NB4 (cell line): ENCODE data around the gene TPO.

Experiments used
- DNase-seq: peaks from one replicate; pipeline ENCODE4 v3.0.0; 2010; ENCODE audit warnings: low read depth
- H3K4me3 ChIP-seq: one replicate; pipeline ENCODE4 v1.5.1; 2011; ENCODE audit warnings: mild to moderate bottlenecking, low read depth, low read length, moderate library complexity
- CTCF ChIP-seq: IDR thresholded peaks from one replicate; pipeline ENCODE4 v1.5.1; 2012; ENCODE audit warnings: low read depth, low read length
- MYC ChIP-seq: IDR thresholded peaks from 2 replicates; pipeline ENCODE4 v1.6.1; 2011; ENCODE audit warnings: low read depth, low read length
- POLR2A ChIP-seq: IDR thresholded peaks from 2 replicates; pipeline ENCODE4 v1.6.1; 2011; ENCODE audit warnings: mild to moderate bottlenecking; ENCODE audit not compliant: insufficient read length; ENCODE audit errors: extremely low read depth
- TF ChIP-seq, protein P1 (sequence below): IDR thresholded peaks from 2 replicates; pipeline ENCODE4 v1.6.1; 2011; ENCODE audit warnings: low read depth, low read length

Gene TPO

DNA sequence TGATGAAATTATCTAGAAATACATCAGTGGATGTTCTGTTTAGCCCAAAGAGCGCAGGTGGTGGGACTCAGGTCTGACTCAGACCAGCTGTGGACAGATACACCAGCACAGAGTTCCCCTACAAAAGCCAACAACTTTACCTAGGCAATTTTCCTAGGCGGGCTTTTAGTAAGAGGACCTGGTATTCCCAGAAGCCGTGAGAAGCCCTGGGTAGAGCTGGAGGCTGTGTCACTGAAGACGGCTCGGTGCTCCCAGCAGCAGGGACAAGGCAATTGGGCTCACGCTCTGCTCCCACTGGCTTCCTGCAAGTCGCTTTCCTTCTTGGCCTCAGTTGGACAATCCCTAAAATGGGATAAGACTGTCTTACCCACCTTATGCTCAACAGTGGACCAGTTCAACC is 41.1 kb downstream of the TPO start:
- TF ChIP-seq, protein P1, sequence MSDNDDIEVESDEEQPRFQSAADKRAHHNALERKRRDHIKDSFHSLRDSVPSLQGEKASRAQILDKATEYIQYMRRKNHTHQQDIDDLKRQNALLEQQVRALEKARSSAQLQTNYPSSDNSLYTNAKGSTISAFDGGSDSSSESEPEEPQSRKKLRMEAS, result no peak
- TF ChIP-seq CTCF, result no peak
- TF ChIP-seq POLR2A, result no peak
- TF ChIP-seq MYC, result no peak
- DNase-seq, result no peak
- H3K4me3 ChIP-seq, result no peak overlapping the region

- no peak for DNase-seq
- TF ChIP-seq POLR2A (no peak), MYC (no peak), CTCF (no peak)
- TF ChIP-seq, protein P1, result no peak
- no peak overlapping the region for H3K4me3 ChIP-seq
Measured at GRCh38 chr2:1455466-1455865, 42.2 kb downstream of the TPO start.

GRCh38 chr2:1458432-1458831 is 45.2 kb downstream of the TPO start:
- no peak overlapping the region for H3K4me3 ChIP-seq
- no peak for DNase-seq
- no peak for TF ChIP-seq POLR2A
- no peak for TF ChIP-seq MYC
- TF ChIP-seq, protein P1, result no peak
- TF ChIP-seq CTCF, result no peak

DNA sequence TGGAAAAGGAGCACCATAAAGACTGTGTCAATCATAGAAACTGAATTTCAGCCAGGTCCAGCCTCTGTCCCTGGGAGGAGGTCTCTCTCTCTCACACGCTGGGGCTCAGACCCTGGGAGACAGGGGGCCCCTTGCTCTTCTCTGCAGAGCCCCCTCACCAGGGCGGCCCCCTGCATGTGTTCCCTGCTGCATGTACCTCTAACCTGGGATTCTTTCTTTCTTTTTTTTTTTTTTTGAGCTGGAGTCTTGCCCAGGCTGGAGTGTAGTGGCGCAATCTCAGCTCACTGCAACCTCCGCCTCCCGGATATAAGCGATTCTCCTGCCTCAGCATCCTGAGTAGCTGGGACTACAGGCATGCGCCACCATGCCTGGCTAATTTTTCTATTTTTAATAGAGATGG is 46.5 kb downstream of the TPO start:
- no peak for DNase-seq
- H3K4me3 ChIP-seq, result no peak overlapping the region
- TF ChIP-seq POLR2A (no peak), CTCF (no peak), MYC (no peak)
- TF ChIP-seq, protein P1, result no peak

DNA sequence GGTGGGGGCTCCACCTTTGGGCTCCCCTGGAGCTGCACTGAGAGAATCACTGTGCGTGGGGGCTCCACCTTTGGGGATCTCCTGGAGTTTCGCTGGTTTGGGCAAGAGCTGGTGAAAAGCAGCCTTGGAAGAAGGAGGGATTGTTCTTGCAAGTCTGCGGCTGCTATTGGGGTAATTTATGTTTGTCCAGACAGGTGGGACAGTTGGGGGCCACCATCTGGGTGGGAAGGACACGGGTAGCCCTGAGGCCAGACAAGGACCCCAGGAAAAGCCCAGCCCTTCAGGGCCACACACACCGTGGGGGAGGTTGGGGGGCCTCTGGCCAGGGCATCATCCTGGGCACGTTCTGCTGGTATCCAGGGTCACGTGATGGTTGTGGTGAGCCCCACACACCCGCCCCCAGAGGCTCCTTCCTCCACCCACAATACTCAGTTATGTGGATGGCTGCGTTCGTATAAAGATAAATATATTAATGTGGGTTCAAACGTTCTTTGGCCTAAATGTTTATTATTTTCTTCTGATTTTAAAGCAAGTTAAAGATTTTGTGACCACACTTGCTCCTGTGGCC is 47.7 kb downstream of the TPO start:
- no peak for TF ChIP-seq MYC
- TF ChIP-seq POLR2A, result no peak
- TF ChIP-seq, protein P1, result no peak
- TF ChIP-seq CTCF, result no peak
- DNase-seq, result no peak
- no peak overlapping the region for H3K4me3 ChIP-seq
